NT2/D1 (cell line): ENCODE data around the gene TMCC1.

Experiments
- DNase-seq: peaks from one replicate; pipeline ENCODE4 v3.0.0-alpha.2; 2011; ENCODE audit warnings: low read depth, low spot score
- H3K27me3 ChIP-seq: 2 replicates; pipeline ENCODE4 v1.6.0; 2011; ENCODE audit warnings: mild to moderate bottlenecking; ENCODE audit not compliant: insufficient read length, insufficient read depth
- H3K36me3 ChIP-seq: 2 replicates; pipeline ENCODE4 v1.6.1; 2011; ENCODE audit warnings: mild to moderate bottlenecking, low read length, mixed read lengths; ENCODE audit not compliant: insufficient read depth, insufficient read length
- H3K4me1 ChIP-seq: 2 replicates; pipeline ENCODE4 v1.5.1; 2011; ENCODE audit not compliant: insufficient read depth, insufficient read length
- H3K4me3 ChIP-seq: 2 replicates; pipeline ENCODE4 v1.5.1; 2011; ENCODE audit warnings: low read depth; ENCODE audit not compliant: insufficient read length
- H3K9ac ChIP-seq: 2 replicates; pipeline ENCODE4 v1.6.0; 2011; ENCODE audit warnings: low read depth; ENCODE audit not compliant: insufficient read length
- H3K9me3 ChIP-seq: 2 replicates; pipeline ENCODE4 v1.5.1; 2011; ENCODE audit warnings: mild to moderate bottlenecking, low read length; ENCODE audit not compliant: insufficient read depth
- SUZ12 ChIP-seq: IDR thresholded peaks from 2 replicates; pipeline ENCODE4 v1.6.1; 2011; ENCODE audit not compliant: insufficient read length, insufficient read depth; ENCODE audit errors: extremely low read depth
- YY1 ChIP-seq: IDR thresholded peaks from 2 replicates; pipeline ENCODE4 v1.6.1; 2011; ENCODE audit not compliant: insufficient read length, insufficient read depth
- ZNF274 ChIP-seq: IDR thresholded peaks from 2 replicates; pipeline ENCODE4 v1.6.1; 2011; ENCODE audit warnings: mild to moderate bottlenecking, low read depth, low read length

Gene TMCC1

GRCh38 chr3:129621626-129622225, 271.8 kb downstream of the TMCC1 start:
- Histone ChIP-seq H3K9ac (peak overlapping the region; percentile 52), H3K4me1 (peaks cover 36% of the 10 kb centered on the region), H3K27me3 (no peaks in the 10 kb centered on the region), H3K36me3 (no peaks in the 10 kb centered on the region), H3K4me3 (no peak overlapping the region), H3K9me3 (no peaks in the 10 kb centered on the region)
- DNase-seq: no peak
- TF ChIP-seq YY1 (no peak), ZNF274 (no peak), SUZ12 (no peak)

DNA sequence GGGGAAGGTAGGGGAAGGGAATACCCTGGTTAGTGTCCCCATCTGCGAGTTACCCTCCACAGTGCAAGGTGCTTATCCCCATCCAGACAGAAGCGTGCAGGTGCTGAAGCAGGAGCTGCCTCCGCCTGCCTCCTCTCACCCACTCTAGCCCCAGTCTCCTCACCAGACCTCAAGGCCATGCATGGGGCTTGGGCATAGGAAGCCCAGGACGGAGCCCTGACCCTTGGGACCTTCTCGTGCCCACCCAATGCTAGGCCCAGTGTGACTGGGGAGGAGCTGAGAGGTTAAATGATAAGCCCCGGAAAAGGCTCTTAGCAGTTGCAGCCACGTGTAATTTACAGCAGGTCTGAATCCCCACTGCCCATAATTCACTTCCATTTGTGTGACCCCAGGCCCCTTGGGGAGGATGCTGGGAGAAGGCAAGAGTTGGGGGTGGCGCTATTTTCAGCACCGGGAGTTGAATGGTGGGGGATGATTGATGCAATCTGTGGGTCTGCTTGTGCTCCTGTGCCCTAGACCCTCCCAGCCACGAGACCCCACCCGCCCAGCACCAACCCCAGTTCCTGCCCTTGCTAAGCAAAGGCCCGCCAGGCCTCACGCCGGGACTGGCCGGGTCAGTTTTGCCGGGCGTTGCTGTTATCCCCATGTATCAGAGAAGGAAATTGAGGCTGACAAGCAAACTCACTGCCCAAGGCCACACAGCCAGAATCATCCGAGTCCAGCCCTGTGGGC, 272.5 kb downstream of the TMCC1 start:
- Histone ChIP-seq H3K27me3 (no peaks in the 10 kb centered on the region), H3K4me3 (no peak overlapping the region), H3K9ac (no peak overlapping the region), H3K4me1 (peaks cover 41% of the 10 kb centered on the region), H3K9me3 (no peaks in the 10 kb centered on the region), H3K36me3 (no peaks in the 10 kb centered on the region)
- DNase-seq: no peak
- TF ChIP-seq SUZ12 (no peak), ZNF274 (no peak), YY1 (no peak)

DNA sequence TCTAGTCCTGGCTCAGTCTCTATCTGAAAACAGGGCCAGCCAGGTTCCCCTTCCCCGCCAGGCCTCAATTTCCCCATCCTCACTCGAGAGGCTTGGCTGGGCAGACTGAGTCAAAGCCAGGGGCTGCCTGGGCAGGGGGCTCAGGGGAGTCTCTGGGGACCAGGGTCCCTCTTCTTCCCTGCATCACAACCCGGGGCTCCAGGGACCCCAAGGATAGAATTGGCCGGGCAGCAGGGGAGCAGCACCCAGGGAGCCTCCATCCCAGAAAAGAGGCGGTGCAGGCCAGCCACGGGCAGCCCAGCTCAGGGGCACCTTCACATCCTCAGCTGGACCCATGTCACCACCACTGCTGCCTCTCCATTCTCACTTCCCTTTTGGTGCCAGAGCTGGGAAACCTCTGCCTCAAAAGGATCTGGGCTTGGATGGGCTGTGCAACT, 273.8 kb downstream of the TMCC1 start:
- Histone ChIP-seq H3K9me3 (no peaks in the 10 kb centered on the region), H3K27me3 (no peaks in the 10 kb centered on the region), H3K36me3 (no peaks in the 10 kb centered on the region), H3K9ac (peak overlapping the region; percentile 13), H3K4me3 (no peak overlapping the region), H3K4me1 (peaks cover 34% of the 10 kb centered on the region)
- no peak for DNase-seq
- no peak for TF ChIP-seq ZNF274
- no peak for TF ChIP-seq SUZ12
- no peak for TF ChIP-seq YY1

- Histone ChIP-seq H3K4me1 (peaks cover 34% of the 10 kb centered on the region), H3K9ac (peak overlapping the region; percentile 13), H3K27me3 (no peaks in the 10 kb centered on the region), H3K9me3 (no peaks in the 10 kb centered on the region), H3K36me3 (no peaks in the 10 kb centered on the region), H3K4me3 (no peak overlapping the region)
- no peak for DNase-seq
- no peak for TF ChIP-seq YY1
- no peak for TF ChIP-seq SUZ12
- no peak for TF ChIP-seq ZNF274
Measured at GRCh38 chr3:129618901-129619671, 274.4 kb downstream of the TMCC1 start.

- Histone ChIP-seq H3K36me3 (no peaks in the 10 kb centered on the region), H3K4me1 (peaks cover 30% of the 10 kb centered on the region)
- DNase-seq: no peak
Measured at GRCh38 chr3:129618186-129618820, 275.2 kb downstream of the TMCC1 start.

DNA sequence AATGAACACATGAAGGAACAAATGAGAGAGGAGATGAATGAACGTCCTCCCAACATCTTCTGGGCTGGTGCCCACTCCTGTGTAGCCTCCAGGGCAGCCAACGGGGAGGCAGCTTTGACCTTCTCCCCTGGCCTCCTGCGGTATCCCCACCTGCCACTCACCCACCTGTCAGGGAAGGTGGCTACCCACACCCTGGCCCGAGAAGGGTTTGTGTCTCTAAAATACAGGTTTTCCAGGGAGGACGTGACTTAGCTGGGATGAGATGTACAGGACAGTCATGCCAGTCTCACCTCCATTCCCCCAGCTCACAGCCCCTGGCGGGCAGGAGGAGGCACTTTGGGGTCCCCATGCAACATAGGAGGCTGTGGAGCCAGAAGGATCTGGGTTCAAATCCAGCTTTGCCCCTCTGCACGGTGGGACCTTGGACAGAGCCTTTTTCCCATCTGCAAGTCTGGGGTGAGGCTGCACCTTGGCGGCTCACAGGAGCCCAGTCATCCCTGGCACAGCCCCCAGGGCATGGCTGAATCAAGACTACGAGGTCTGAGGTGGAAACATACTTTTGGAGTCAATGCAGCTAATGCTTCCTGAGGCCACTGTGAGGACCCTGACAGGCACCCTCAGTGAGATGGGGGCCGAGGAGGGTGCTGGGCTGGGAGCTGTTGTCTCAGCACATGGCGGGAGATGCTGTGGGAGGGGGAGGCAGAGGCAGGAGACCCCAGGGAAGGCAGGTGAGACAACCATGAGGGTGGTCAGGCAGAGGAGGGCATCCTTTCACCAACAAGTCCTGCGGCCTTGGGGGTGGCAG, 275.9 kb downstream of the TMCC1 start:
- peaks cover 30% of the 10 kb centered on the region for H3K4me1 ChIP-seq
- H3K36me3 ChIP-seq: no peaks in the 10 kb centered on the region
- H3K9ac ChIP-seq: no peak overlapping the region
- no peak overlapping the region for H3K4me3 ChIP-seq
- no peak for DNase-seq
- no peaks in the 10 kb centered on the region for H3K9me3 ChIP-seq
- TF ChIP-seq ZNF274 (no peak), YY1 (no peak), SUZ12 (no peak)
- no peaks in the 10 kb centered on the region for H3K27me3 ChIP-seq

More at GRCh38 chr3:129618186-129618820, 275.2 kb downstream of the TMCC1 start:
- no peak for TF ChIP-seq ZNF274
- no peak for TF ChIP-seq SUZ12
- no peak for TF ChIP-seq YY1
- H3K4me3 ChIP-seq: no peak overlapping the region
- no peak overlapping the region for H3K9ac ChIP-seq
- H3K9me3 ChIP-seq: no peaks in the 10 kb centered on the region
- no peaks in the 10 kb centered on the region for H3K27me3 ChIP-seq

DNA sequence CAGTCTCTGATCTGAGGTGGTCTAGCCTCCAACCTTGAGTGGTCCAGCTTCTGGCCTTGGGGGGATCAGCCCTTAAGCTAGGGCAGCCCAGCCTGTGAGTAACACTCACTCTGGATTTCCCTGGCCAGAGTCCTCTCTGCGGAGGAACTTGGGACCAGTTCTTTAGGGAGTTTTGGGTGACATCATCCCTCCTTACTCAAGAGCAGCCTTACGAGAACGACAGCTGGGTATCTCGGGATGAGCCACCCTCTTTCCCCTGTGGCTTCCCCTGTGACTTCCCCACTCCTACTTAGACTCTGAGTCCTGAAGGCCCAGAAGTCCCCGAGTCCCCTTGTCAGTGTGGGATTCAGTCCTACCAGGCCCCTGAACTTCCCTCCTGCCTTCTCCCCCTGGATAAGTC, 276.8 kb downstream of the TMCC1 start:
- no peak for TF ChIP-seq ZNF274
- TF ChIP-seq YY1: no peak
- TF ChIP-seq SUZ12: no peak
- DNase-seq: no peak
- H3K36me3 ChIP-seq: no peaks in the 10 kb centered on the region
- H3K4me3 ChIP-seq: no peak overlapping the region
- H3K4me1 ChIP-seq: peaks cover 31% of the 10 kb centered on the region
- no peaks in the 10 kb centered on the region for H3K9me3 ChIP-seq
- H3K9ac ChIP-seq: no peak overlapping the region
- H3K27me3 ChIP-seq: no peaks in the 10 kb centered on the region
